ENCODE results near the gene NFIX.

NFIX gene

DNA sequence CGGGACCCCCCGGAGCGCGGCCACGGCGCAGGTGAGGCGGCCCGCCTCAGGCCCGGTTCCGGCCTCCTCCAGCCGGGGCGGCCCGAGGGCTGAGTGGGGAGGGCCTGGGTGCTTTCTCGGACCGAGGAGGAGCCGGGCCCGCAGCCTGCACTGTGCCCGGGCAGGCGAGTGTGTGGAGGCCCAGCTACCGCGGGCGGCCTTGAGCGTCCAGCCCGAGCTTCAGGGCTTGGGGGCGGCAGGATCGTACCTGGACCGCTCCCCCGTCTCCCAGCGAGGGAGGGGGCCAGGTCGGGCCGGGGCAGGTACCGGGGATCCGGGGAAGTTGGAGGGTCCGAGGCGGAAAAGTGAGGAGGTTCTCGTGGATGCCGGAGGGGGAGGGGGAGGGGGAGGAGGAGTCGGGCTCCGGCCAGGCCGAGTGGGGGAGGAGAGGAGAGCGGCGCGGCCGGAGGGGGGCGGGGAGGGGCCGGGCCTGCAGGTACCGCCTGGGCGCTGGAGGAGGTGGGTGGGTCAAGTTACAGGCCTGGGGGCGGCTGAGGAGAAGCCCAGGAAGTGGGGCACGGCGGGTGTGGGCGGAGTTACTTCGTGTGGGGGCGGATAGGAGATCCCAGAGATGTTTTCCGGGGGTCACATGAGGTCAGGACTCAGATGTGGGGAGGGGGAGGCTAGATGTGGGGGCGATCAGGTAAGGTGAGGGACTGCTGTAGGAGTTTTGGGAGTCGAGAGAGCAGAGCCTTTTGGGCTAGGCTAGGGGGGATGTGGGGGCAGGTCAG, 123.3 kb downstream of the NFIX start:
- H3K27ac ChIP-seq = peak overlapping the region; percentile 76
- peaks cover 40 to 42% of the 10 kb centered on the region in 2 experiments for H3K4me1 ChIP-seq (ENCODE audit: control insufficient read depth in 1 of 2, insufficient read depth in 1 of 2, low read depth in 1 of 2, low read length in 1 of 2)
- TF ChIP-seq, protein P1, sequence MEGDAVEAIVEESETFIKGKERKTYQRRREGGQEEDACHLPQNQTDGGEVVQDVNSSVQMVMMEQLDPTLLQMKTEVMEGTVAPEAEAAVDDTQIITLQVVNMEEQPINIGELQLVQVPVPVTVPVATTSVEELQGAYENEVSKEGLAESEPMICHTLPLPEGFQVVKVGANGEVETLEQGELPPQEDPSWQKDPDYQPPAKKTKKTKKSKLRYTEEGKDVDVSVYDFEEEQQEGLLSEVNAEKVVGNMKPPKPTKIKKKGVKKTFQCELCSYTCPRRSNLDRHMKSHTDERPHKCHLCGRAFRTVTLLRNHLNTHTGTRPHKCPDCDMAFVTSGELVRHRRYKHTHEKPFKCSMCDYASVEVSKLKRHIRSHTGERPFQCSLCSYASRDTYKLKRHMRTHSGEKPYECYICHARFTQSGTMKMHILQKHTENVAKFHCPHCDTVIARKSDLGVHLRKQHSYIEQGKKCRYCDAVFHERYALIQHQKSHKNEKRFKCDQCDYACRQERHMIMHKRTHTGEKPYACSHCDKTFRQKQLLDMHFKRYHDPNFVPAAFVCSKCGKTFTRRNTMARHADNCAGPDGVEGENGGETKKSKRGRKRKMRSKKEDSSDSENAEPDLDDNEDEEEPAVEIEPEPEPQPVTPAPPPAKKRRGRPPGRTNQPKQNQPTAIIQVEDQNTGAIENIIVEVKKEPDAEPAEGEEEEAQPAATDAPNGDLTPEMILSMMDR (IDR thresholded peaks at IDR 0.05) = no peak

DNA sequence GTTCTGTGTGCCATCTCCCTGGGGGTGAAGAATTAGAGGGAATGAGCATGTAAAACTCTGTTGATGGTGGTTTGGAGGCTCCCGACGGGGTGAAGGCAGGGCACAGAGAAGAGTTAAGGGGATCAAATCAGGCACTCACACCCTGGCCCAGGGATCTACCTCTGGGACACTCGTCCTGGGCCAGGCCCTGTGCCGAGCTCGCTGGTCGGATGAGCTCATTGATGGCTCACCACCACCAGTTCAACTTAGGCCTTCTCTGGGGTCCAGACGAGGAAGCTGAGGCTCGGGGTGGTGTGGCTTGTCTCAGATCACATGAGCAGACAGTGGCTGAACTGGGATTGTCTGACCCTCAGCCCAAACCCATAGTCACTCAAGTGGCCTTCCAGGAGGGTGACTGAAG, 124.4 kb downstream of the NFIX start:
- TF ChIP-seq, protein P1 (IDR thresholded peaks at IDR 0.05) = no peak
- Histone ChIP-seq H3K27ac (peak overlapping the region; percentile 76), H3K27me3 (no peaks in the 10 kb centered on the region), H3K9me3 (no peaks in the 10 kb centered on the region), H3K36me3 (peaks cover 8% of the 10 kb centered on the region), H3K4me3 (ENCODE audit: low read depth in 1 of 2, low read length in 1 of 2) (peak overlapping the region; percentile 79 to 80), H3K4me1 (ENCODE audit: control insufficient read depth in 1 of 2, insufficient read depth in 1 of 2, low read depth in 1 of 2, low read length in 1 of 2) (peaks cover 40 to 42% of the 10 kb centered on the region in 2 experiments)

More for the DNA sequence above, 123.3 kb downstream of the NFIX start:
- no peaks in the 10 kb centered on the region for H3K27me3 ChIP-seq
- H3K36me3 ChIP-seq = peaks cover 6% of the 10 kb centered on the region
- H3K9me3 ChIP-seq = no peaks in the 10 kb centered on the region
- H3K4me3 ChIP-seq (ENCODE audit: low read depth in 1 of 2, low read length in 1 of 2) = peak overlapping the region; percentile 79 to 80

DNA sequence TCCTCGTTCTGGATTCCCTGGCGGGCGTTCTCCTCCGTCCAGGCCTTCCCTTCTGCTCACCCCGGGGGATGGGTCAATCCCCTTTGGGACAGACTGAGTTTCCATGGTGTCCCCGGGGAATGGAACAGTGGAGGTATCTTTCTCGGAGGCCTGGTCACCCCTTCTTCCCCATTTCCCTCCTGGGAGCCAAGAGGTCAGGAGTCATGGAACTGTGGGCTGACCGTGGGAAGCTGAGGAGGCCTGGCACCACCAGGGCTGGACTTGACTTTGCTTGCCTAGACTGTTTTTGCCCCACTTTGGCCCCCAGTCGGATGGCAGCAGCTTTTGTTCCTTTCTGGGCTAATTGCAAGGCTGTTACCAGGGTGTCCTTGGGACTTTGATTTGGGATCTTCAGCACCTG, 124.8 kb downstream of the NFIX start:
- TF ChIP-seq, protein P1 (IDR thresholded peaks at IDR 0.05) = no peak
- H3K4me3 ChIP-seq (ENCODE audit: low read depth in 1 of 2, low read length in 1 of 2) = peak overlapping the region in 1 of 2 experiments; percentile 79
- no peaks in the 10 kb centered on the region for H3K9me3 ChIP-seq
- peaks cover 40 to 42% of the 10 kb centered on the region in 2 experiments for H3K4me1 ChIP-seq (ENCODE audit: control insufficient read depth in 1 of 2, insufficient read depth in 1 of 2, low read depth in 1 of 2, low read length in 1 of 2)
- no peak overlapping the region for H3K27ac ChIP-seq
- peaks cover 12% of the 10 kb centered on the region for H3K36me3 ChIP-seq
- H3K27me3 ChIP-seq = no peaks in the 10 kb centered on the region

DNA sequence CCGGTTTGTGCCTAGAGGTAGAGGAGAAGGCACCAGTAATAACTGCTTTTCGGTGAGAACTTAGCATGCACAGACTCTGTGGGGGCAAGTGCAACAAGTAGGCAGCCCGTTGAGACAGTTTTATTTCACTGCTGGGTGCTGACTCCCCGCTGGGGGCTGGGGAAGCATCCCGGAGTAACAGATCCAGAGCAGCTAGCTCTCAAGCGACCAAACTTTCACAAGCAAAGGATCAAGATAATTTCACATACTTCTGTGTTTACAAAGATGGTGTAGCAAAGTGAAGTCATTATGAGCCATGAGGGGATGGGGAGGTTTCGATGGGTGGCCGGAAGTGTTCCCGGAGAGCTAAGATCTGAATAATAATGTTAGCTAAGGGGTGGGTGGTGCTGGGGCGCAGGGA, 125.5 kb downstream of the NFIX start:
- peaks cover 12% of the 10 kb centered on the region for H3K36me3 ChIP-seq
- TF ChIP-seq, protein P1 (IDR thresholded peaks at IDR 0.05) = no peak
- H3K4me1 ChIP-seq (ENCODE audit: control insufficient read depth in 1 of 2, insufficient read depth in 1 of 2, low read depth in 1 of 2, low read length in 1 of 2) = peaks cover 38 to 39% of the 10 kb centered on the region in 2 experiments
- no peak overlapping the region for H3K27ac ChIP-seq
- no peak overlapping the region for H3K4me3 ChIP-seq (ENCODE audit: low read depth in 1 of 2, low read length in 1 of 2)
- H3K9me3 ChIP-seq = no peaks in the 10 kb centered on the region
- no peaks in the 10 kb centered on the region for H3K27me3 ChIP-seq

DNA sequence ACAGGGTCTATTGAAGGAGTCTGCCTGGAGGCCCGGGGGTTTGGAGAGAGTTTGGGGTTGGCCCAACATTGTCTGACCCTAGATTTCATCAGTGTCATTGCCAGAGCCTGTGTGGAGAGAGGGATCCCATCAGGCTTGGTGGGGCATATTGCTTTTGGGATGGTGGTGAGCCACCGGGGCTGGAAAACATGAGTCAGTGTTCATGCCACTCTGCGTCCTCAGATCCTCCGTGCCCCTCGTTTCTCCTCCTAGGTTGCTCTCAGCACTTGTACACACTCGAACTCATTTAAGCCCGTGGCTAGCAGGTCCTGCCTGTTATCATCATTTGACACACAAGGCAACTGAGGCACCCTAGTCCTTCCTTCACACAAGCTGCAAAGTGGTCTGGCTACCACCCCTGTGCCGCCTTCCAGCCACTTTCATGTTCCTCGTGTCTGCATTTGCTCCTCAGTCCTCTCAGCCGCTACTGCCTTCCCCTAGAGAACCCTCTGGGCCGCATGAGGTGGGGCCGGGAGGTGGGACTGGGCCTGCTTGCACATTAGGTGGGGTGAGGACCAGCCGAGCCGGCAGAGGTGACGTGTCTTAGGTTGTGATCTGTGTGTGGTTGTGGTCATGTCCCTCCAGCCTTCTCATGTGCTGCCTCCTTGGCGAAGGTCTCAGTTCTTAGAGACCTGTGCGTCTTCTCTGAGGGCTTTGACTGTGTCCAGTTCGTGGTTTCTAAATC, 126.4 kb downstream of the NFIX start:
- Histone ChIP-seq H3K27ac (no peak overlapping the region), H3K4me3 (ENCODE audit: low read depth in 1 of 2, low read length in 1 of 2) (no peak overlapping the region), H3K36me3 (peaks cover 17% of the 10 kb centered on the region), H3K4me1 (ENCODE audit: control insufficient read depth in 1 of 2, insufficient read depth in 1 of 2, low read depth in 1 of 2, low read length in 1 of 2) (peaks cover 29 to 30% of the 10 kb centered on the region in 2 experiments), H3K27me3 (no peaks in the 10 kb centered on the region), H3K9me3 (no peaks in the 10 kb centered on the region)
- TF ChIP-seq, protein P1 (IDR thresholded peaks at IDR 0.05) = no peak
